Esophagus muscularis mucosa (tissue), 4 donors: ENCODE data around the gene CCDC88C. TPM values are rescaled to one million over a fixed set of nuclear protein-coding genes. Genes with fewer than 3 reads are reported as not detected.

Experiments
- DNase-seq: peaks from one replicate; pipeline ENCODE4 v3.0.0-alpha.2; 2017; ENCODE audit errors: extremely low spot score
- H3K27ac ChIP-seq, 4 donors: fragments of 200-600 bp; sonication (generic); replicated peaks in 1 of 4; 1 replicate in 3 of 4; 2 replicates in 1 of 4; pipeline ENCODE4 v1.5.1; 2016 to 2019; ENCODE audit warnings: mild to moderate bottlenecking in 1 of 4
- H3K27me3 ChIP-seq, 4 donors: fragments of 200-600 bp; sonication (generic); one replicate each; pipeline versions ENCODE4 v1.5.1 to v1.6.0; 2016 to 2019
- H3K36me3 ChIP-seq, 4 donors: fragments of 200-600 bp; sonication (generic); one replicate each; pipeline ENCODE4 v1.5.1; 2016 to 2019
- H3K4me1 ChIP-seq, 4 donors: fragments of 200-600 bp; sonication (generic); one replicate each; pipeline ENCODE4 v1.5.1; 2016 to 2019
- H3K4me3 ChIP-seq, 4 donors: fragments of 200-600 bp; sonication (generic); 1 replicate in 2 of 4; 2 replicates in 2 of 4; pipeline ENCODE4 v1.5.1; 2016 to 2019; ENCODE audit warnings: mild to moderate bottlenecking in 4 of 4, moderate library complexity in 1 of 4
- H3K9me3 ChIP-seq, 4 donors: fragments of 200-600 bp; sonication (generic); 1 replicate in 3 of 4; 2 replicates in 1 of 4; pipeline ENCODE4 v1.5.1; 2016 to 2019
- CTCF ChIP-seq, 3 experiments: fragments of 200-600 bp in 2 of 3; fragments of 450-650 bp in 1 of 3; sonication (generic) in 2 of 3; IDR thresholded peaks; one replicate each; pipeline ENCODE4 v1.5.1; 2017 to 2019; ENCODE audit warnings: antibody characterized with exemption in 3 of 3, mild to moderate bottlenecking in 2 of 3, moderate library complexity in 1 of 3
- EP300 ChIP-seq: sonication (generic); formaldehyde crosslinking; IDR thresholded peaks from one replicate; pipeline ENCODE4 v1.6.1; 2017; ENCODE audit warnings: antibody characterized with exemption
- POLR2A ChIP-seq: fragments of 450-650 bp; IDR thresholded peaks from one replicate; pipeline ENCODE4 v1.6.1; 2017; ENCODE audit warnings: antibody characterized with exemption, moderate library complexity, mild to moderate bottlenecking, low read depth
- POLR2AphosphoS5 ChIP-seq, 2 donors: sonication (generic); formaldehyde crosslinking; IDR thresholded peaks; one replicate each; pipeline ENCODE4 v1.6.1; 2017; ENCODE audit warnings: antibody characterized with exemption in 2 of 2
- WGBS: methylation state at CpG from one replicate; pipeline ENCODE4 v1.1.5; 2018; 5-methylcytosine and 5-hydroxymethylcytosine counted together
- intact Hi-C: fragments of 100-400 bp; cut with DNase I; formaldehyde crosslinking; loops from one replicate; pipeline ENCODE4 v1.15.1; 2023
- total RNA-seq, 4 donors: library from RNA; depleted of rRNA; stranded (reverse); fragments of >200 nt; gene quantifications; one replicate each; pipeline versions ENCODE4 v1.1.0 to v1.2.1, GENCODE V29; 2016

Gene CCDC88C
- total RNA-seq, 4 donors from 2014 or later, result 4.2 to 6.3 (median 5.6) TPM

- Histone ChIP-seq H3K4me1 (peaks cover 47 to 56% (median 48%) of the 10 kb centered on the region in 4 donors), H3K27ac (no peak overlapping the region), H3K4me3 (no peak overlapping the region), H3K27me3 (peaks cover 0 to 12% (median 2%) of the 10 kb centered on the region in 4 donors), H3K36me3 (no peaks in the 10 kb centered on the region), H3K9me3 (no peaks in the 10 kb centered on the region)
- DNase-seq, result no peak
- intact Hi-C loops, result no loop called here
- no peak for TF ChIP-seq POLR2AphosphoS5 (IDR thresholded peaks at IDR 0.05)
- TF ChIP-seq CTCF (IDR thresholded peaks at IDR 0.05), result no peak
- no peak for TF ChIP-seq EP300
- TF ChIP-seq POLR2A, result no peak
- WGBS, result 81% methylated on average over 7 of the region's 7 CpGs
These were observed 43.2 kb downstream of the CCDC88C start for GRCh38 chr14:91374287-91374878.

GRCh38 chr14:91373591-91374254 is 43.9 kb downstream of the CCDC88C start:
- Histone ChIP-seq H3K4me1 (peaks cover 42 to 49% (median 43%) of the 10 kb centered on the region in 4 donors), H3K9me3 (no peaks in the 10 kb centered on the region), H3K4me3 (no peak overlapping the region), H3K27me3 (peaks cover 0 to 12% (median 2%) of the 10 kb centered on the region in 4 donors), H3K36me3 (no peaks in the 10 kb centered on the region), H3K27ac (no peak overlapping the region)
- no peak for DNase-seq
- 64% methylated on average over 10 of the region's 11 CpGs for WGBS
- intact Hi-C loops, result no loop called here
- TF ChIP-seq EP300, result no peak
- no peak for TF ChIP-seq CTCF (IDR thresholded peaks at IDR 0.05)
- TF ChIP-seq POLR2AphosphoS5 (IDR thresholded peaks at IDR 0.05), result no peak

- TF ChIP-seq CTCF (IDR thresholded peaks at IDR 0.05) (no peak), EP300 (no peak), POLR2AphosphoS5 (IDR thresholded peaks at IDR 0.05) (no peak), POLR2A (no peak)
- no peak overlapping the region for H3K27ac ChIP-seq
- DNase-seq, result no peak
- intact Hi-C loops, result no loop called here
- H3K27me3 ChIP-seq, result peaks cover 0 to 12% (median 2%) of the 10 kb centered on the region in 4 donors
- H3K36me3 ChIP-seq, result no peaks in the 10 kb centered on the region
- H3K4me1 ChIP-seq, result peaks cover 35 to 41% (median 36%) of the 10 kb centered on the region in 4 donors
- 59% methylated on average over 13 of the region's 17 CpGs for WGBS
- H3K9me3 ChIP-seq, result no peaks in the 10 kb centered on the region
- H3K4me3 ChIP-seq, result no peak overlapping the region
These were observed 44.7 kb downstream of the CCDC88C start for GRCh38 chr14:91372671-91373495.

GRCh38 chr14:91371990-91372375 is 45.6 kb downstream of the CCDC88C start:
- intact Hi-C loops, result no loop called here
- Histone ChIP-seq H3K27ac (no peak overlapping the region), H3K36me3 (no peaks in the 10 kb centered on the region), H3K4me1 (peaks cover 26 to 40% (median 28%) of the 10 kb centered on the region in 4 donors), H3K9me3 (no peaks in the 10 kb centered on the region), H3K4me3 (no peak overlapping the region), H3K27me3 (peaks cover 0 to 12% (median 2%) of the 10 kb centered on the region in 4 donors)
- DNase-seq, result no peak
- TF ChIP-seq CTCF (IDR thresholded peaks at IDR 0.05) (no peak), POLR2AphosphoS5 (IDR thresholded peaks at IDR 0.05) (no peak), POLR2A (no peak), EP300 (no peak)
- WGBS, result no CpG with 5 or more reads among the region's 4 CpGs
